Pancreas (tissue), 10 donors: ENCODE results near the gene GOLPH3L. TPM values are rescaled to one million over a fixed set of nuclear protein-coding genes. Genes with fewer than 3 reads are reported as not detected.

Source experiments
- ATAC-seq, 4 donors: fragments of 200-7000 bp; cut with Tn5 transposase; one replicate each; pipeline versions ENCODE4 v1.8.0 to v1.9.1; 2020; ENCODE audit warnings: mild to moderate bottlenecking in 4 of 4, moderate library complexity in 4 of 4
- DNase-seq, 6 donors: peaks; one replicate each; pipeline ENCODE4 v3.0.0-alpha.2; 2020
- FAIRE-seq: peaks from 2 replicates; lab custom pipeline; 2012; peaks lifted over from hg19 to GRCh38; lab: Jason Lieb, UNC
- H3K27ac ChIP-seq, 4 donors: fragments of 200-600 bp; sonication (generic); 1 replicate in 3 of 4; 2 replicates in 1 of 4; pipeline versions ENCODE4 v1.5.0 to v1.8.0; 2020
- H3K27me3 ChIP-seq, 4 donors: fragments of 200-600 bp; one replicate each; pipeline ENCODE4 v1.8.0; 2021
- H3K36me3 ChIP-seq, 3 donors: fragments of 200-600 bp; sonication (generic) in 1 of 3; one replicate each; pipeline versions ENCODE4 v1.5.0 to v1.8.0; 2020 to 2021
- H3K4me1 ChIP-seq, 3 donors: fragments of 200-600 bp; one replicate each; pipeline ENCODE4 v1.8.0; 2021
- H3K4me3 ChIP-seq, 4 donors: fragments of 200-600 bp; sonication (generic) in 2 of 4; one replicate each; pipeline versions ENCODE4 v1.5.0 to v1.8.0; 2020 to 2021
- H3K9me3 ChIP-seq, 4 donors: fragments of 200-600 bp; one replicate each; pipeline ENCODE4 v1.8.0; 2021
- CTCF ChIP-seq, 4 donors: fragments of 200-600 bp; sonication (generic) in 3 of 4; IDR thresholded peaks; one replicate each; pipeline versions ENCODE4 v1.5.0 to v1.8.0; 2021; ENCODE audit warnings: antibody characterized with exemption in 4 of 4
- whole genome bisulfite sequencing, 2 donors: extraction: QIAGEN DNeasy Blood & Tissue Kit; methylation state at CpG; one replicate each; pipeline ENCODE4 v1.1.7; 2013; 5-methylcytosine and 5-hydroxymethylcytosine counted together
- intact Hi-C, 3 donors: fragments of 100-400 bp; cut with DNase I; formaldehyde crosslinking; loops; one replicate each; pipeline versions ENCODE4 v1.11.1 to v1.14.2; 2022
- polyA plus RNA-seq, 2 donors: library from polyadenylated mRNA; stranded (reverse); fragments of 200-250 nt; gene quantifications; one replicate each; pipeline ENCODE4 v1.2.3, GENCODE V29; 2013
- total RNA-seq, 6 donors: library from RNA; stranded (reverse); fragmentation: NEBNext Ultra II Directional in 4 of 6; extraction: Animal tissue kit (Norgen Biotek cat#: 25700) in 4 of 6; gene quantifications; one replicate each; pipeline versions ENCODE4 v1.2.1 to v1.2.4, GENCODE V29; 2021 to 2023
- donor health status: healthy with polysubstance abuse.
- donor health status: DM: no; HTN: no; CAD: no; lungs with moderate emphysema.
- donor health status: DM: no; HTN: no; CAD: no.
- donor health status: control.
- donor health status: control.
- donor health status: Bipolar disorder and iron deficiency.
- donor health status: DM: yes; HTN: yes; CAD: no.
- donor health status: DM: no; HTN: no; CAD: no.
- donor health status: DM: no; HTN: no; CAD: no.
- donor health status: DM: yes; HTN: yes; CAD: no.

The GOLPH3L gene
- total and polyA plus RNA-seq, 8 donors, result 10.5 to 34.8 (median 23.3) TPM

- Histone ChIP-seq H3K36me3 (no peaks in the 10 kb centered on the region), H3K27me3 (no peaks in the 10 kb centered on the region), H3K9me3 (no peaks in the 10 kb centered on the region), H3K4me1 (no peaks in the 10 kb centered on the region), H3K4me3 (no peak overlapping the region), H3K27ac (no peak overlapping the region)
- TF ChIP-seq CTCF (IDR thresholded peaks at IDR 0.05), result no peak
- intact Hi-C loops, result no loop called here
- no peak for FAIRE-seq
- ATAC-seq, result no peak
- no peak for DNase-seq
Observed at GRCh38 chr1:150703427-150703826, 6.5 kb upstream of the GOLPH3L start.

GRCh38 chr1:150696590-150696989 is 364 bp downstream of the GOLPH3L start:
- peak overlapping the region; percentile 33 to 56 (median 42) for H3K4me3 ChIP-seq
- peak overlapping the region; percentile 28 to 93 (median 80) for H3K27ac ChIP-seq
- peaks cover 0 to 17% (median 10%) of the 10 kb centered on the region in 3 donors for H3K36me3 ChIP-seq
- intact Hi-C loops, result no loop called here
- FAIRE-seq (no peak), ATAC-seq (peak; percentile 49 to 74 (median 57)), DNase-seq (no peak)
- peaks cover 0 to 27% (median 5%) of the 10 kb centered on the region in 3 donors for H3K4me1 ChIP-seq
- H3K9me3 ChIP-seq, result no peaks in the 10 kb centered on the region
- no peaks in the 10 kb centered on the region for H3K27me3 ChIP-seq
- WGBS, 2 donors, result 0 to 2% methylated on average over 6 of the region's 6 CpGs
- no peak for TF ChIP-seq CTCF (IDR thresholded peaks at IDR 0.05)

- H3K27ac ChIP-seq, result peak overlapping the region in 3 of 4 donors; percentile 76 to 93 (median 85)
- no peak for TF ChIP-seq CTCF (IDR thresholded peaks at IDR 0.05)
Observed at GRCh38 chr1:150696162-150696561, 792 bp downstream of the GOLPH3L start.

GRCh38 chr1:150695561-150695960 is 1.4 kb downstream of the GOLPH3L start:
- Histone ChIP-seq H3K4me1 (peaks cover 0 to 29% (median 5%) of the 10 kb centered on the region in 3 donors), H3K4me3 (peak overlapping the region in 2 of 4 donors; percentile 41 to 56), H3K27ac (peak overlapping the region in 2 of 4 donors; percentile 85 to 93), H3K36me3 (peaks cover 0 to 22% (median 10%) of the 10 kb centered on the region in 3 donors), H3K9me3 (no peaks in the 10 kb centered on the region), H3K27me3 (no peaks in the 10 kb centered on the region)
- intact Hi-C loops, result no loop called here
- no peak for TF ChIP-seq CTCF (IDR thresholded peaks at IDR 0.05)
- 34 to 47% methylated on average over 4 of the region's 4 CpGs for WGBS, 2 donors
- FAIRE-seq (no peak), DNase-seq (no peak), ATAC-seq (no peak)

More at GRCh38 chr1:150696162-150696561, 792 bp downstream of the GOLPH3L start:
- Histone ChIP-seq H3K9me3 (no peaks in the 10 kb centered on the region), H3K4me3 (peak overlapping the region; percentile 33 to 56 (median 42)), H3K4me1 (peaks cover 0 to 29% (median 5%) of the 10 kb centered on the region in 3 donors), H3K27me3 (no peaks in the 10 kb centered on the region), H3K36me3 (peaks cover 0 to 19% (median 10%) of the 10 kb centered on the region in 3 donors)
- FAIRE-seq (no peak), ATAC-seq (peak in 1 of 4 donors; percentile 30), DNase-seq (no peak)
- 4% methylated on average over 1 of the region's 1 CpG for WGBS, 2 donors
- intact Hi-C loops, result no loop called here

- peaks cover 0 to 22% (median 14%) of the 10 kb centered on the region in 3 donors for H3K36me3 ChIP-seq
- no peaks in the 10 kb centered on the region for H3K9me3 ChIP-seq
- H3K4me1 ChIP-seq, result peaks cover 0 to 29% (median 10%) of the 10 kb centered on the region in 3 donors
- DNase-seq, result no peak
- WGBS, 2 donors, result 22 to 25% methylated on average over 3 of the region's 3 CpGs
- intact Hi-C loops, result no loop called here
- FAIRE-seq, result no peak
- H3K27ac ChIP-seq, result no peak overlapping the region
- no peaks in the 10 kb centered on the region for H3K27me3 ChIP-seq
- no peak for ATAC-seq
- H3K4me3 ChIP-seq, result no peak overlapping the region
- no peak for TF ChIP-seq CTCF (IDR thresholded peaks at IDR 0.05)
Observed at GRCh38 chr1:150692720-150693119, 4.2 kb downstream of the GOLPH3L start.
